Right lobe of liver (tissue), 6 donors: ENCODE measurements around the gene TENM4. TPM values are rescaled to one million over a fixed set of nuclear protein-coding genes. Genes with fewer than 3 reads are reported as not detected.

Experiments used
- ATAC-seq, 4 donors: fragments of 200-7000 bp; cut with Tn5 transposase; one replicate each; pipeline ENCODE4 v1.9.1; 2020; ENCODE audit warnings: mild to moderate bottlenecking in 4 of 4, moderate library complexity in 4 of 4
- DNase-seq, 3 donors: peaks; one replicate each; pipeline ENCODE4 v3.0.0-alpha.2; 2020
- H3K27ac ChIP-seq, 3 donors: fragments of 200-600 bp; one replicate each; pipeline ENCODE4 v1.8.0; 2022
- H3K27me3 ChIP-seq, 2 donors: fragments of 200-600 bp; one replicate each; pipeline ENCODE4 v1.8.0; 2022
- H3K36me3 ChIP-seq, 4 donors: fragments of 200-600 bp; sonication (generic) in 1 of 4; one replicate each; pipeline versions ENCODE4 v1.5.1 to v1.8.0; 2017 to 2022; ENCODE audit warnings: control low read depth in 1 of 4
- H3K4me1 ChIP-seq, 4 donors: fragments of 200-600 bp; sonication (generic) in 1 of 4; one replicate each; pipeline versions ENCODE4 v1.5.1 to v1.8.0; 2017 to 2022; ENCODE audit warnings: control low read depth in 1 of 4
- H3K4me3 ChIP-seq, 3 donors: fragments of 200-600 bp; one replicate each; pipeline ENCODE4 v1.8.0; 2022
- H3K9me3 ChIP-seq, 4 donors: fragments of 200-600 bp; sonication (generic) in 1 of 4; one replicate each; pipeline versions ENCODE4 v1.5.1 to v1.8.0; 2017 to 2022; ENCODE audit warnings: control low read depth in 1 of 4
- CTCF ChIP-seq, 4 donors: fragments of 200-600 bp in 3 of 4; fragments of 450-650 bp in 1 of 4; IDR thresholded peaks; one replicate each; pipeline versions ENCODE4 v1.5.1 to v1.8.0; 2016 to 2022; ENCODE audit warnings: antibody characterized with exemption in 4 of 4, mild to moderate bottlenecking in 2 of 4
- POLR2A ChIP-seq: fragments of 450-650 bp; IDR thresholded peaks from one replicate; pipeline ENCODE4 v1.6.1; 2017; ENCODE audit warnings: antibody characterized with exemption, mild to moderate bottlenecking
- WGBS: methylation state at CpG from one replicate; pipeline ENCODE4 v1.1.6; 2018; ENCODE audit warnings: low coverage, low lambda C conversion rate; ENCODE audit not compliant: insufficient coverage; ENCODE audit errors: missing lambda C conversion rate; 5-methylcytosine and 5-hydroxymethylcytosine counted together
- intact Hi-C, 2 donors: fragments of 100-400 bp; cut with DNase I; formaldehyde crosslinking; loops; one replicate each; pipeline versions ENCODE4 v1.11.2 to v1.14.1; 2022
- total RNA-seq, 6 experiments: library from RNA; depleted of rRNA in 2 of 6; stranded (reverse); fragments of >200 nt in 2 of 6; fragmentation: NEBNext Ultra II Directional in 3 of 6; extraction: Animal tissue kit (Norgen Biotek cat#: 25700) in 3 of 6; gene quantifications; one replicate each; pipeline versions ENCODE4 v1.1.0 to v1.2.4, GENCODE V29; 2016 to 2023
- donor health status: DM: no; HTN: yes; CAD: no.
- donor health status: DM: no; HTN: no; CAD: no.
- donor health status: DM: no; HTN: no; CAD: no.
- donor health status: DM: no; HTN: yes; CAD: no.
- donor health status: DM: no; HTN: yes; CAD: no.

The TENM4 gene
- total RNA-seq, 6 experiments from 2014 or later: 0.04 to 0.58 (median 0.14) TPM; not detected in 2

DNA sequence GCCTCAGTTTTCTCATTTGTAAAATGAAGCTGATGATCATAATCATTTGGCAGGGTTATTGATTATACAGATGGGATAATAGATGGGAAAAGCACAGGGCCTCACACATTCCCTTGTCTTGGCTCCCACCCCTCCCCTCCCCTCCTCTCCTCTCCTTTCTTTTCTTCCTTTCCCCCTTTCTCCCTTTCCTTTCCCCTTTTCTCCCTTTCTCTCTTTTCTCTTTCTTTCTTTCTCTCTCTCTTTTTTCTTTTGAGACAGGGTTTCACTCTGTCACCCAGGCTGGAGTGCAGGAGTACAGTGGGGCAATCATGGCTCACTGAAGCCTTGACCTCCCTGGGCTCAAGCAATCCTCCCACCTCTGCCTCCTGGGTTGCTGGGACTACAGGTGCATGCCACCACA, 705.1 kb downstream of the TENM4 start:
- Histone ChIP-seq H3K4me3 (no peak overlapping the region), H3K27ac (no peak overlapping the region), H3K36me3 (no peaks in the 10 kb centered on the region), H3K9me3 (no peaks in the 10 kb centered on the region), H3K27me3 (no peaks in the 10 kb centered on the region), H3K4me1 (peaks cover 0 to 7% (median 0%) of the 10 kb centered on the region in 4 donors)
- DNase-seq (no peak), ATAC-seq (no peak)
- TF ChIP-seq CTCF (IDR thresholded peaks at IDR 0.05): no peak
- TF ChIP-seq POLR2A: no peak
- intact Hi-C loops: no loop called here

DNA sequence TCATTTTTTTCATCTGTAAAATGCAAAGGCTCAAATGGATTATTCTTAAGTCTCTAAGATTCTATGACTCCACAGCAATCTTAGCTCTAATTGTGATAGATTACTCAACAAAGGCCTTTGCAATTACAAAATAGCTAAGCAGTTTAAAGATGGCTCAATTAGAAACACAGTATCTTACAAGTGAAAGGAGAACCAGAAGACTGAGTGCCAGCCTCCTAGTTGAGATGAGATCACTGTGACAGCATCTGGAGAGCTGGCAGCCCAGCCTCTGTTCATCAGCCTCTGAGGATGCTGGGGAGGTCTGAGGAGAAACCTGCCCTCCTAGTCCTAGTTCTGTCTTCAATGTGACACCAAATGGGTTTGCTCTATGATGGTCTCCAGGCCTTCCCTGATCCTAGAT, 707.8 kb downstream of the TENM4 start:
- intact Hi-C loops: no loop called here
- Histone ChIP-seq H3K27ac (no peak overlapping the region), H3K4me1 (peaks cover 0 to 8% (median 0%) of the 10 kb centered on the region in 4 donors), H3K27me3 (no peaks in the 10 kb centered on the region), H3K4me3 (no peak overlapping the region), H3K9me3 (no peaks in the 10 kb centered on the region), H3K36me3 (no peaks in the 10 kb centered on the region)
- DNase-seq: no peak
- no peak for ATAC-seq
- TF ChIP-seq POLR2A (no peak), CTCF (IDR thresholded peaks at IDR 0.05) (no peak)

DNA sequence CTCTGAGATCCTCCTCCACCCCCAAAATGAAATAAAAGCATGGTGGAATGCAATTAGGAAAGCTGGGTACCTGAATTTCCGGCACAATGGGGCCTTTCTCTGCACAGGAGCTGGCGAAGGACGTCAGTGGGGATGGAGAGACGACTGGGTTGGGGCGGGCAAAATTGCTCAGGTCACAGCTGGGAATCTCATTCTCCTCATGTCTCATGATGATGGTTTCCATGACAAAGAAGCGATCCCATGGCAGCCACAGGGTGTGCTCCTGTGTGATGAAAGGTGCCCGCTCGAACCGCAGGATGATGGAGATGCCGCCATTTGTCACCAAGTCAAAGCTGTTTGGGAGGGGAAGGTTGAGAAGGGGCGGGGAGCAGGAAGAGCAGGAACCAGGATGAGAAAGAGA, 708.6 kb downstream of the TENM4 start:
- Histone ChIP-seq H3K27ac (no peak overlapping the region), H3K36me3 (no peaks in the 10 kb centered on the region), H3K9me3 (no peaks in the 10 kb centered on the region), H3K4me1 (peaks cover 0 to 8% (median 0%) of the 10 kb centered on the region in 4 donors), H3K4me3 (no peak overlapping the region), H3K27me3 (no peaks in the 10 kb centered on the region)
- intact Hi-C loops: no loop called here
- DNase-seq (no peak), ATAC-seq (no peak)
- 87% methylated on average over 11 of the region's 11 CpGs for WGBS
- TF ChIP-seq CTCF (IDR thresholded peaks at IDR 0.05) (no peak), POLR2A (no peak)

DNA sequence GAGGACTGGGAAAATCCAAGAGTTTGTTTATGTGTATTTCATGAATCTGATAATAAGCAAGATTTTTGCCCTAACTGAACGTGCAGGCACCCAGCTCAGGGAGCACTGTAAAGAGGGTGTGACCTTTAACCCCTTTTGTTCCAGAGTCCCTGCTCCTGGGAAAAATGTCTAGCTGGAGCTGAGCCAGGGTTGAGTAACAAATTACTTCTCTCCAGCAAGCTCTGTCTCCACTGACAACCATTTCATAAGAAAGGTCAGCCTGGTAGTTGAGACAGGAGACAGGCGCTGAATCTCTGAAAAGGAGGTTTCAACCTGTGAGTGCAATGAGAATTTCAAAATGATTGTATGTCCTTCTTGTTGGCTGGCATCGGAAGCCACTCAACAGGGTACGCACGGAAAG, 709.8 kb downstream of the TENM4 start:
- Histone ChIP-seq H3K4me3 (no peak overlapping the region), H3K9me3 (no peaks in the 10 kb centered on the region), H3K27ac (no peak overlapping the region), H3K4me1 (peaks cover 0 to 8% (median 0%) of the 10 kb centered on the region in 4 donors), H3K27me3 (no peaks in the 10 kb centered on the region), H3K36me3 (no peaks in the 10 kb centered on the region)
- WGBS: 68% methylated on average over 5 of the region's 5 CpGs
- no peak for TF ChIP-seq POLR2A
- TF ChIP-seq CTCF (IDR thresholded peaks at IDR 0.05): no peak
- peak in 3 of 4 donors; percentile 28 to 38 (median 30) for ATAC-seq
- intact Hi-C loops: no loop called here
- no peak for DNase-seq

DNA sequence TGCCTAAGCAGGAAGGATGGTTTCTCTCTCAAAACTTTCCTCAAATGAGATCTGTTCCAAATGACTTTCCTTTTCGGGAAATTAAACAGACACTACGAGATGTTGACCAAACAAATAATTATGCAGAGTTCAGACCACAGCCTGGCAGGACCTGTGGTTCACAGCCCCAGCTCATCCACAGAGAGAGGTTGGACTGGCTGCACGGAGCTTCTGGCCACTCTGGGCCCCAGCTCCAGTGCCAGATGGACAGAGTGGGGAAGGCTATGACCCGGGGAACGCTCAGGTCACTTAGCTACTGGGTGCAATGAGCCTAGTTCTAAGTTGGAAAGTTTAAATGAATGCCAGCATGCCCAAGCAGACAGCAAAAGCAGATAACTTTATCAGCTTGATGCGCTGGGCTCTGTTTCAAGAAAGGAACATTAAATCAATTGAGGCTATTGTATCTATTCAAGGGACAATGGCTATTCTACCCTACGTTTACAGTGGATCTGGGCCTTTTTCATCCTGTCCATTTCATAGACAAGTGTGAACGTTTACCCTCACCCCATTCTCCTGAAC, 710.5 kb downstream of the TENM4 start:
- Histone ChIP-seq H3K27ac (no peak overlapping the region), H3K9me3 (no peaks in the 10 kb centered on the region), H3K4me1 (peaks cover 0 to 8% (median 0%) of the 10 kb centered on the region in 4 donors), H3K4me3 (no peak overlapping the region), H3K36me3 (no peaks in the 10 kb centered on the region), H3K27me3 (no peaks in the 10 kb centered on the region)
- TF ChIP-seq POLR2A (no peak), CTCF (IDR thresholded peaks at IDR 0.05) (no peak)
- DNase-seq (no peak), ATAC-seq (peak; percentile 41 to 59 (median 50))
- 33% methylated on average over 7 of the region's 8 CpGs for WGBS
- intact Hi-C loops: no loop called here
